GM12878 (cell line): Measurements from ENCODE around the gene EPRS1. TPM values are rescaled to one million over a fixed set of nuclear protein-coding genes. Genes with fewer than 3 reads are reported as not detected.

Experiments
- ATF2 ChIP-seq: IDR thresholded peaks from 2 replicates; pipeline ENCODE4 v1.6.1; 2012; ENCODE audit warnings: low read length, inconsistent platforms
- FOXM1 ChIP-seq: IDR thresholded peaks from 2 replicates; pipeline ENCODE4 v1.6.1; 2012; ENCODE audit warnings: low read depth, mild to moderate bottlenecking, inconsistent platforms, low read length, moderate library complexity
- MAX ChIP-seq: IDR thresholded peaks from 2 replicates; pipeline ENCODE4 v1.6.1; 2012; ENCODE audit warnings: low read depth, low read length, improper control_type of control experiment
- MEF2A ChIP-seq: IDR thresholded peaks from 2 replicates; pipeline ENCODE4 v1.6.1; 2011; ENCODE audit warnings: low read depth, mild to moderate bottlenecking, low read length, moderate library complexity; ENCODE audit not compliant: insufficient read depth
- MEF2B ChIP-seq: fragments of 450-650 bp; IDR thresholded peaks from 2 replicates; pipeline ENCODE4 v1.6.1; 2018; ENCODE audit warnings: mild to moderate bottlenecking, moderate library complexity; ENCODE audit not compliant: partially characterized antibody, poor library complexity, severe bottlenecking
- RUNX3 ChIP-seq: IDR thresholded peaks from 2 replicates; pipeline ENCODE4 v1.6.1; 2012; ENCODE audit warnings: low read length, inconsistent platforms
- SIX5 ChIP-seq: IDR thresholded peaks from 2 replicates; pipeline ENCODE4 v1.6.1; 2011; ENCODE audit warnings: mild to moderate bottlenecking, low read depth, low read length, moderate library complexity; ENCODE audit not compliant: severe bottlenecking
- TCF12 ChIP-seq: IDR thresholded peaks from 2 replicates; pipeline ENCODE4 v1.6.1; 2011; ENCODE audit warnings: low read depth, mild to moderate bottlenecking, low read length
- ZBTB33 ChIP-seq: fragments of 450-650 bp; IDR thresholded peaks from 2 replicates; pipeline ENCODE4 v1.6.1; 2017; ENCODE audit warnings: mild to moderate bottlenecking
- ZBTB40 ChIP-seq: fragments of 450-650 bp; IDR thresholded peaks from 2 replicates; pipeline ENCODE4 v1.6.1; 2016; ENCODE audit warnings: mild to moderate bottlenecking, moderate library complexity, borderline replicate concordance
- polyA plus RNA-seq, 11 experiments: library from polyadenylated mRNA; depleted of rRNA in 4 of 11; unstranded in 6 of 11; stranded (reverse) in 5 of 11; fragments of >200 nt; fragmentation: Nextera tagmentation in 4 of 11; fragmentation: Illumina TruSeq in 1 of 11; extraction: Ambion mirVana in 4 of 11; extraction: Trizol in 1 of 11; gene quantifications; 1 replicate in 1 of 11; 2 replicates in 10 of 11; pipeline versions ENCODE4 v1.2.1 to v1.2.3, GENCODE V29; 2011 to 2016; ENCODE audit warnings: inconsistent platforms in 2 of 11, missing spikeins in 2 of 11, low read depth in 1 of 11
- total RNA-seq, 4 experiments: library from RNA; depleted of rRNA in 3 of 4; stranded (reverse); fragments of >200 nt in 3 of 4; fragmentation: Illumina TruSeq in 1 of 4; extraction: Trizol in 1 of 4; gene quantifications; 2 replicates each; pipeline versions ENCODE4 v1.2.1 to v1.2.3, GENCODE V29; 2013 to 2021

The EPRS1 gene
- total and polyA plus RNA-seq, 10 of the 15 experiments (the other 5 are each of a cell fraction or from before 2014, with no cell fraction given): 68.2 to 175 (median 119) TPM

GRCh38 chr1:220089650-220090556, 43.6 kb upstream of the EPRS1 start, which contains the start of gene BPNT1 (continued):
- TF ChIP-seq MEF2A (peak; percentile 80), TCF12 (peak; percentile 22; the same call in 1 of the 2 replicates), ZBTB40 (peak; percentile 77; the same call in 1 of the 2 replicates), MEF2B (peak; percentile 20), ZBTB33 (no peak), FOXM1 (peak; percentile 66), MAX (0 out of 2 replicates have a peak, but pooled peaks have one; percentile 37), RUNX3 (peak; percentile 84), ATF2 (peak; percentile 75; the same call in 1 of the 2 replicates), SIX5 (peak; percentile 18)
